Heart left ventricle (tissue), 13 donors: Measurements from ENCODE around the gene RABL6.

ENCODE experiments used
- CTCF ChIP-seq, 12 donors: fragments of 200-600 bp; sonication (generic) in 4 of 12; IDR thresholded peaks; one replicate each; pipeline versions ENCODE4 v1.5.0 to v1.8.0; 2018 to 2022; ENCODE audit warnings: antibody characterized with exemption in 12 of 12, mild to moderate bottlenecking in 5 of 12
- POLR2A ChIP-seq, 2 donors: fragments of 450-650 bp; IDR thresholded peaks; one replicate each; pipeline ENCODE4 v1.6.1; 2017; ENCODE audit warnings: antibody characterized with exemption in 2 of 2, mild to moderate bottlenecking in 2 of 2, moderate library complexity in 2 of 2
- donor health status: ischemic (EF 13 %, LVEDD 7.1; RV severe dilation, severe dysfunction).
- donor health status: DM: no; HTN: yes; CAD: no.
- donor health status: DM: no; HTN: no; CAD: no.
- donor health status: ischemic (EF 25% LVEDD 6.9; RV normal size, moderate dysfunction).
- donor health status: ischemic (EF 25% LVEDD 5.7; RV mildly dilated, moderate dysfunction).
- donor health status: ischemic (EF 35%, LVEDD 5.7; RV mildly dilated, moderate dysfunction).
- donor health status: nonischemic (EF 11% LVEDD 7.7; RV severe dilation, severe dysfunction).
- donor health status: DM: yes; HTN: yes; CAD: no.
- donor health status: PGD.
- donor health status: ischemic (EF 29% LVEDD 5.4; RV normal size, mild dysfunction).
- donor health status: nonischemic (EF 23%, LVEDD 6.1; RV moderate dilation, normal function).

- TF ChIP-seq CTCF (IDR thresholded peaks at IDR 0.05) (no peak), POLR2A (IDR thresholded peaks at IDR 0.05) (no peak)
These were observed 44.4 kb downstream of the RABL6 start, which contains the start of gene MAMDC4 for GRCh38 chr9:136851941-136852663.
